Hippocampal formation (tissue), 2 donors: ENCODE results near the gene EXOC6.

Source experiments
- DNase-seq, 2 donors: peaks; one replicate each; lab custom pipeline; 2025; lab: John Stamatoyannopoulos, UW

The EXOC6 gene

DNA sequence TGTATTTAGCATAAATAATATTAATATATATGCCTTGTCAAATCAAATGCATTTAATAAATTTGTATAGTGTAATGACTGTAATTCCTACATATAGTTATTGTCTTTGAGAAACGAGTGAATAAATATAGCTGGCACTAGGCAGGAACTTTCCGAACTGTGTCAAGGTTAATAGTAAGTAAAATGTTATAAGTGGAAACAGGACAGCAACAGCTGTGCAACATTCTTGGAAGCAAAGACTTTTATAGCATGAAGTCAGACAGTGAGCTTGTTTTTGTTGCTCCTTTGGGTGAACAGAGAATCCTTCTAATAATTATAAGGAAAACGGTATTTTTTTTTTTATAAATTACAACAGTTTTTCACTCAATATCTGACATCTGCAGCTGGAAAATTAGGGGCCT is 14.0 kb upstream of the EXOC6 start:
- no peak for DNase-seq

- no peak for DNase-seq
Measured at GRCh38 chr10:92834986-92835385, 13.3 kb upstream of the EXOC6 start.

DNA sequence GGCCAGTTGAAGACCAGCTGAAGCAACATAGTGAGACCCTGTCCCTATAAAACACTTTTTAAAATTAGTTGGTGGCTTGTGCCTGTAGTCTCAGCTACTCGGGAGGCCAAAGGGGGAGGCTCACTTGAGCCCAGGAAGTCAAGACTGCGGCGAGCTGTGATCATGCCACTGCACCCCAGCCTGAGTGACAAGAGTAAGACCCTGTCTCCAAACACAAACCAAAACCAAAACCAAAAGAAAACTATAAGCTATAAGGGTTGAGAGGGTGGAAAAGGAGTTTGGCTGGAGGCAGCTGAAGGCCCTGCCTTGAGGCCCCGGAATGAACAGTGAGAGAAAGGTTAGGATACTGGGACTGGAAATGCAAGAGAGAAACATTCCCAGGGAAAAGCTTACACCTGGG is 10.9 kb upstream of the EXOC6 start:
- no peak for DNase-seq

DNA sequence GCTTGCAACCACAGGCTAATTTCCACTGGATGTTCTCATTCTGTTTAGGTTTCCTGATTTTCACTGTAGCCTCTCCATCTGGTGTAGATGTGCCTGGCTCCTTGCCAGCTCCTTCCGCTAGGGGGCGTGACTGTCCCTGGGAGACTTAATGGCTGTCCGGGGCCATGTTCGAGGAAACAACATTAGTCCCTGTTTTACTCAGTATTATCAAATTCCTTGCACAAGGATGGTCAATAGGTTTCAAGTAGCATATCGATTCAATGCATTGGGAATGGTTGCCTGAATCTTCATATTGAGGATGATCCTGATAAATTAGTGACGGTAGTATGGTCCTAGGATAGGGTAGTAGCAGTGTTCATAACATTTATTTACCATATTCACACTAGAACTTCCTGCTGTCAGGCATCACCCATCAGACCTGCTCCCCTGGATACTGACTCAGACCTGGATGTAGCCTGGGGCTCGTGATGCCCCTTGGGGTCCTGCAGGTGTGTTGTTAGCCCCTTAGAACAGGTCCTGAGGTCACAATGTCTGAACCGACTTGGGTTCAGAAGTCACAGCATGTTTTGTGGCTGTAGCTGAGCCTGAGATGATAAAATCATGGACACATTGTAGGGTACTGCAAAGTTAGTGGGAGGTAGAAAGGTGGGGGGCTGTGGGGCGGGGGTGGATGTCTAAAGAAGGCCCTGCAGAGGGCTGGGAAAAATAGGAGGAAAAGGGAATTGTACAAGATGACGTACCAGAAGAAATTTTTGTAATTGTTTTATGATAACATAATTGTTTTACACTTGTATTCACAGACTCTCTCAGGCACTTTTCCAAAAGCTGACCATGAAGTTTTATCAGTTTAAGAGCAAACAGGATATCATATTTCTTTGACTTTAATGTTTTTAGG is 8.9 kb upstream of the EXOC6 start:
- DNase-seq = no peak

GRCh38 chr10:92844746-92845145 is 3.6 kb upstream of the EXOC6 start:
- no peak for DNase-seq

GRCh38 chr10:92845921-92846320 is 2.4 kb upstream of the EXOC6 start:
- DNase-seq = no peak

DNA sequence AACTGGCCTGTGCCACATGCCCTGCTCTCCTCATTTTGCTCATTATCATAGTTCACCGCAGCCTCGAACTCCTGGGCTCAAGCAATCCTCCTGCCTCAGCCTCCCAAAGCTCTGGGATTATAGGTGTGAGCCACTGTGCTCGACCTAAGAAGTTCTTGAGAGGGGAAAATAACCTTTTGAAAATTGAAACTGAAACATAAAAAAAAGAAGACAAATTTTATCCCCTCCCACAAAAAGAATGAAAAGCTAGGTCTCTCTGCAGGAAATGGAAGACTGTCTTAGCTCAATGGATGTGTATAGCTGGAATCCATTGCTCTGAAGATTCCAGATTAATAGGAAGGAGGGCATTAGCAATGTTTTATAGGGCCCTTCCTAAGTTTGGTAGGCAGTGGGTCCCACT is 2.0 kb upstream of the EXOC6 start:
- no peak for DNase-seq

GRCh38 chr10:92846854-92847201 is 1.5 kb upstream of the EXOC6 start:
- DNase-seq = no peak

DNA sequence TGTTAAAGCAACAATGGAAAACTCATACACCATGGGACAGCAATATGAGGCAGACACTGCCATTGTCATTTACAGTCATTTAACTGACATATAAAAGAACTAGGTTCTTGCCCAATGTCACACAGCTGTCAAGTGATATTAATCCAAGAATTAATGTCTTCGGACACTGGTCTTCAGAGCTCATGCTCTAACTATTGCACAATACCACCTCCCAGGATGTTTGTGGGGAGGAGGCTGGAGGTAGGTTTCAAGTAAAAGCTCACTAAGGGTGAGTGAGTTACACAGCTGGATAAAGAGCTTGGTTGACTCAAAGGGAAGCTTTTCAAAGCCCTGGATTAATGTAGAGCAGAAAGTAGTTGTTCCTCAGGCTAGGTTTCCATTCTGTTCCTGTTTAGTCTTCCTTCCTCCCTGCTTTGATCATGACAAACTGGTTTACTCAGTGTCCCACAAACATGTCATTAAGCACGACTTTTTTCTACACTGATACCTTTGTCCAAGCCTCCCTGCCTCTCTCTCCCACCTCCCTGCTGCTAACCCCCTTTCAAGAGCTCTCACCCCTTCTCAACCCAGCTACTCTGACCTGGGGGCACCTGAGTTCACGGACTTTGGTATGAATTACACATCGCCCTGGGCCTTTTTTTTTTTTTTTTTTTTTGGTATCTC is 987 bp upstream of the EXOC6 start:
- DNase-seq = no peak

- DNase-seq = no peak
Measured at GRCh38 chr10:92848037-92848440, 281 bp upstream of the EXOC6 start.

DNA sequence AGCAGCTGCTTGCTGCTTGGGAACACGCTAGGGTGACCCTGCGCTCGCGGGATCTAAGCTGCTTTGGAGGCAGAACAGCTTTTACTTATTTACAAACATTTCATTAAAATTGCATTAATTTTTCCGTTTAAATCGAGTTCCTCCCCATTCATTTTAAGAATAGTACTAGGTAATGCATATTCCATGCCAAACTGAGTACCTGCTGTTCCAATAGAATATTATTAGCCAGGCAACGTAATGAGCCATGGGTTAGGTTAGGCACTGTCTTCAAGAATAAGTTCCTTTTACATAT is 860 bp downstream of the EXOC6 start:
- DNase-seq = no peak

DNA sequence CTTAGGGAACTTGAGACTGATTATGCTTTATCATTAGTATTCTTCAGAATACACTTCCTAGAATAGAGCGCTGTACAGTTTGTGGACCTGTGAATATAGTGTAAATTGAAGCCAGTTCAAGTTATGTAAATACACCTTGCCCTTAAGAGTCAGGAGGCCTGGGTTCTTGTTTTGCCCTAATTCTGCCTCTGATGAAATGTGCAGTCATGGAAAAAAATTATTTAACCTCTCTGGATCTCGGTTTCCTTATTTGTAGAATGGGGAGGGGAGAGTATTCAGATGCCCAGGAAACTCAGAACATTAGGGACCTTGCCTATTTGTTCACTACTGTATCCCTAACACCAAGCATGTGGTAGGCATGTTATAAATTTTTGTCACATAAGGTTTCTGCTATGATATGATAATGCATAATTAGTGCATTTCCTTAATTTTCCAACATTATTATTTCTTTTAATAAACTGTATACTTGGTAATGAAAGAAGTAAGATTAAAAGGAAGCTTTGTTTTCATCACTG is 1.3 kb downstream of the EXOC6 start:
- no peak for DNase-seq

- no peak for DNase-seq
Measured at GRCh38 chr10:92850185-92850584, 1.9 kb downstream of the EXOC6 start.

GRCh38 chr10:92851003-92851402 is 2.7 kb downstream of the EXOC6 start:
- DNase-seq = no peak

- DNase-seq = no peak
Measured at GRCh38 chr10:92855560-92855959, 7.2 kb downstream of the EXOC6 start.

DNA sequence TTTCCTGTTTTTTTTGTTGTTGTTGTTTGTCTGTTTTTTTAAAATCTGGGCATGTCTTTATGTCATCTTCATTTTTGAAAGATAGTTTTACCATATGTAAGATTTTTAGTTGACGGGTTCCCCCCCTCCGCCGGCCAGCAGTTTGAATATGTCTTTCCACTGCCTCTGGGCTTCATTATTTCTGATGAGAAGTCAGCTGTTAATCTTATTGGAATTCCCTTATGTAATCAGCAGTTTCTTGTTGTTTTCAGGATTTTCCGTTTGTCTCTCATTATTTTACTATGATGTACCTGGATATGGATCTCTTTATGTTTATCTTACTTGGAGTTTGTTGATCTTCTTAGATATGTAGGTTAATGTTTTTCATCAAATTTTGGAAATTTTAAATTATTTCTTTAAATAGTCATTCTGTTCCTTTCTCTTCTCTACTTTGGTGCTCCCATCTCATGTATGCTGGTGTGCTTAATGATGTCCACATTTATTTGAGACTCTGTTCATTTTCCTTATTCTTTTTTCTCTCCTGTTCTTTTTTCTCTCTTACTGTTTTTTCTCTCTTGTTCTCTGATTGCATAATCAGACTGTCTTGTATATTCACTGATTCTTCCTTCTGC is 9.7 kb downstream of the EXOC6 start:
- no peak for DNase-seq

- no peak for DNase-seq
Measured at GRCh38 chr10:92867235-92867634, 18.9 kb downstream of the EXOC6 start.

DNA sequence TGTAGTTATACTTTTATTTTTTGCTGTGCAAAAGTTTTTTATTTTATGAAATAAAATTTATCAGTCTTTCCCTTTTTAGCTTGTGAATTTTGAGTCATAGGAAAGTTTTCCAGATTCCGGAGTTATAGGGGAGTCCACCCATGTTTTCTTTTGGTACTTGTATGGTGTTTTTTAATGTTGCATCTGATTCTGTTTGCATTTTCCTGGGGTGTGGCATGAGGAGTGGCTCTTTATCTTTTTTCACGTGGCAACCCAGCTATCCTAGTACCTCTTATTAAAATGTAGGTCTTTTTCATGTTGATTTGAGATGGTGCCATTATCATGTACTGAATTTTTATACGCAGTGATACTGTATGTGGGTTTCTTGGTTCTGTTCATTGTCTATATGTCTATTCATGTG is 19.7 kb downstream of the EXOC6 start:
- DNase-seq = no peak

- no peak for DNase-seq
Measured at GRCh38 chr10:92868557-92868956, 20.2 kb downstream of the EXOC6 start.

DNA sequence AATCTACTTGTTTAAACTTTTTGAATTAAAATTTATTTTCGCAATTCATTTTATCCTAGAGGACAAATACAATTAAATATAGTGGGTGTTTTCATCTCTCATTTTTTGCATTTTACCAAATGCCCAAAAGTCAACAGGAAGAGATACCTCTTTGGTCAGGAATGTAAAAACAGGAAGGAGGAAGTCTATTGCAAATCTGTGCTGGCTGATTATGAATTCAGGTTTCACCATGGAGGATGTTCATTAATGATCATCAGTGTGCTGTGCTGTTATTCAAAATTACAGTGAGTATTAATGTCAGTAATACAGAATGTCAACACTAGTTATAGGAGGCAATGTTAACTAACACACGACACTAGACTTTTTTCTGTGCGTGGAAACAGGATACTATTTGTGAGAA is 24.7 kb downstream of the EXOC6 start:
- DNase-seq = no peak

- DNase-seq = no peak
Measured at GRCh38 chr10:92876509-92877036, 28.3 kb downstream of the EXOC6 start.

- DNase-seq = peak in 1 of 2 donors; percentile 83
Measured at GRCh38 chr10:92880233-92880861, 32.0 kb downstream of the EXOC6 start.
